WTC11 (cell line): ENCODE measurements around the gene MACROD2.

Experiments used
- ZNF138 ChIP-seq: sonication (generic); formaldehyde crosslinking; conservative IDR thresholded peaks from 2 replicates; pipeline ENCODE4 v1.8.1; 2022; ENCODE audit warnings: mild to moderate bottlenecking, moderate library complexity, missing genetic modification reagents
- TF ChIP-seq, protein P1 (sequence below): sonication (generic); formaldehyde crosslinking; conservative IDR thresholded peaks from 2 replicates; pipeline ENCODE4 v1.8.1; 2023; ENCODE audit warnings: mild to moderate bottlenecking, low read depth, missing genetic modification reagents, moderate library complexity

- TF ChIP-seq, protein P1, sequence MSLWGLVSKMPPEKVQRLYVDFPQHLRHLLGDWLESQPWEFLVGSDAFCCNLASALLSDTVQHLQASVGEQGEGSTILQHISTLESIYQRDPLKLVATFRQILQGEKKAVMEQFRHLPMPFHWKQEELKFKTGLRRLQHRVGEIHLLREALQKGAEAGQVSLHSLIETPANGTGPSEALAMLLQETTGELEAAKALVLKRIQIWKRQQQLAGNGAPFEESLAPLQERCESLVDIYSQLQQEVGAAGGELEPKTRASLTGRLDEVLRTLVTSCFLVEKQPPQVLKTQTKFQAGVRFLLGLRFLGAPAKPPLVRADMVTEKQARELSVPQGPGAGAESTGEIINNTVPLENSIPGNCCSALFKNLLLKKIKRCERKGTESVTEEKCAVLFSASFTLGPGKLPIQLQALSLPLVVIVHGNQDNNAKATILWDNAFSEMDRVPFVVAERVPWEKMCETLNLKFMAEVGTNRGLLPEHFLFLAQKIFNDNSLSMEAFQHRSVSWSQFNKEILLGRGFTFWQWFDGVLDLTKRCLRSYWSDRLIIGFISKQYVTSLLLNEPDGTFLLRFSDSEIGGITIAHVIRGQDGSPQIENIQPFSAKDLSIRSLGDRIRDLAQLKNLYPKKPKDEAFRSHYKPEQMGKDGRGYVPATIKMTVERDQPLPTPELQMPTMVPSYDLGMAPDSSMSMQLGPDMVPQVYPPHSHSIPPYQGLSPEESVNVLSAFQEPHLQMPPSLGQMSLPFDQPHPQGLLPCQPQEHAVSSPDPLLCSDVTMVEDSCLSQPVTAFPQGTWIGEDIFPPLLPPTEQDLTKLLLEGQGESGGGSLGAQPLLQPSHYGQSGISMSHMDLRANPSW = no peak
- no peak for TF ChIP-seq ZNF138
Observed at GRCh38 chr20:14687313-14687712, 692.0 kb downstream of the MACROD2 start.
